OCI-LY1 (cell line): ENCODE measurements around the gene PHF10.

Experiments
- H2AFZ ChIP-seq: fragments of 200-600 bp; sonication (generic), shearing (Covaris generic); 2 replicates; pipeline ENCODE4 v1.6.0; 2014; ENCODE audit warnings: antibody characterized with exemption, mild to moderate bottlenecking, low read length
- H3F3A ChIP-seq: fragments of 200-600 bp; sonication (generic), shearing (Covaris generic); 2 replicates; pipeline ENCODE4 v1.6.0; 2014; ENCODE audit warnings: mild to moderate bottlenecking, antibody characterized with exemption, low read length, moderate library complexity; ENCODE audit not compliant: insufficient read depth
- H3K27ac ChIP-seq: fragments of 200-600 bp; sonication (generic); 2 replicates; pipeline ENCODE4 v1.5.1; 2014; ENCODE audit warnings: low read length, mixed run types, mild to moderate bottlenecking, low read depth; ENCODE audit not compliant: poor library complexity, severe bottlenecking
- H3K27me3 ChIP-seq: fragments of 200-600 bp; sonication (generic); 2 replicates; pipeline ENCODE4 v1.6.0; 2014; ENCODE audit warnings: antibody characterized with exemption, mild to moderate bottlenecking, low read length, moderate library complexity; ENCODE audit not compliant: insufficient read depth
- H3K36me3 ChIP-seq: fragments of 200-600 bp; sonication (generic); 2 replicates; pipeline ENCODE4 v1.6.1; 2014; ENCODE audit warnings: mild to moderate bottlenecking, antibody characterized with exemption, low read length, moderate library complexity, mixed read lengths; ENCODE audit not compliant: insufficient read depth
- H3K4me1 ChIP-seq: fragments of 200-600 bp; sonication (generic); 2 replicates; pipeline ENCODE4 v1.5.1; 2014; ENCODE audit warnings: mild to moderate bottlenecking, low read length, moderate library complexity; ENCODE audit not compliant: insufficient read depth, severe bottlenecking
- H3K4me2 ChIP-seq: fragments of 200-600 bp; sonication (generic), shearing (Covaris generic); 2 replicates; pipeline ENCODE4 v1.6.1; 2014; ENCODE audit warnings: low read length
- H3K4me3 ChIP-seq: fragments of 200-600 bp; sonication (generic); 2 replicates; pipeline ENCODE4 v1.5.1; 2014; ENCODE audit warnings: low read length, low read depth, mild to moderate bottlenecking, mixed read lengths; ENCODE audit not compliant: poor library complexity, severe bottlenecking
- H3K79me2 ChIP-seq: fragments of 200-600 bp; shearing (Covaris generic); 2 replicates; pipeline ENCODE4 v1.6.1; 2016; ENCODE audit warnings: mixed run types, low read length, mixed read lengths; ENCODE audit not compliant: insufficient read depth
- H3K9ac ChIP-seq: fragments of 200-600 bp; sonication (generic), shearing (Covaris generic); 2 replicates; pipeline ENCODE4 v1.6.1; 2014; ENCODE audit warnings: mild to moderate bottlenecking, low read length, mixed read lengths
- H3K9me2 ChIP-seq: fragments of 200-600 bp; sonication (generic), shearing (Covaris generic); 2 replicates; pipeline ENCODE4 v1.6.1; 2014; ENCODE audit warnings: low read depth, mild to moderate bottlenecking, low read length, mixed read lengths
- H3K9me3 ChIP-seq: fragments of 200-600 bp; shearing (Covaris generic); 2 replicates; pipeline ENCODE4 v1.6.1; 2014; ENCODE audit warnings: low read length, mixed read lengths
- H4K20me1 ChIP-seq: fragments of 200-600 bp; sonication (generic), shearing (Covaris generic); 2 replicates; pipeline ENCODE4 v1.6.0; 2016; ENCODE audit warnings: mild to moderate bottlenecking, low read length; ENCODE audit not compliant: insufficient read depth
- CTCF ChIP-seq: fragments of 200-600 bp; sonication (generic), shearing (Covaris generic); IDR thresholded peaks from 2 replicates; pipeline ENCODE4 v1.5.1; 2017; ENCODE audit warnings: mild to moderate bottlenecking, antibody characterized with exemption, low read length, moderate library complexity, mixed read lengths
- EZH2 ChIP-seq: fragments of 200-600 bp; sonication (generic), shearing (Covaris generic); IDR thresholded peaks from 2 replicates; pipeline ENCODE4 v1.8.0; 2017; ENCODE audit warnings: borderline replicate concordance, mixed run types, mild to moderate bottlenecking, antibody characterized with exemption, low read length, moderate library complexity, mixed read lengths

Gene PHF10

GRCh38 chr6:169763881-169764280 lies 39.6 kb upstream of the PHF10 start:
- no peaks in the 10 kb centered on the region for H3F3A ChIP-seq
- H3K9me3 ChIP-seq: no peaks in the 10 kb centered on the region
- no peaks in the 10 kb centered on the region for H4K20me1 ChIP-seq
- H3K36me3 ChIP-seq: peaks cover 78% of the 10 kb centered on the region
- no peak overlapping the region for H3K4me2 ChIP-seq
- H3K9me2 ChIP-seq: no peaks in the 10 kb centered on the region
- no peak overlapping the region for H3K27ac ChIP-seq
- H3K79me2 ChIP-seq: no peaks in the 10 kb centered on the region
- H3K4me3 ChIP-seq: no peak overlapping the region
- H3K4me1 ChIP-seq: no peaks in the 10 kb centered on the region
- no peak overlapping the region for H2AFZ ChIP-seq
- TF ChIP-seq EZH2 (no peak), CTCF (no peak)
- H3K27me3 ChIP-seq: no peaks in the 10 kb centered on the region
- no peak overlapping the region for H3K9ac ChIP-seq

- H3K27ac ChIP-seq: no peak overlapping the region
- H2AFZ ChIP-seq: no peak overlapping the region
- H3F3A ChIP-seq: no peaks in the 10 kb centered on the region
- no peaks in the 10 kb centered on the region for H3K9me2 ChIP-seq
- H3K4me1 ChIP-seq: no peaks in the 10 kb centered on the region
- H3K27me3 ChIP-seq: no peaks in the 10 kb centered on the region
- no peaks in the 10 kb centered on the region for H3K9me3 ChIP-seq
- no peaks in the 10 kb centered on the region for H3K79me2 ChIP-seq
- H3K9ac ChIP-seq: no peak overlapping the region
- H3K4me2 ChIP-seq: no peak overlapping the region
- no peaks in the 10 kb centered on the region for H4K20me1 ChIP-seq
- peaks cover 79% of the 10 kb centered on the region for H3K36me3 ChIP-seq
- H3K4me3 ChIP-seq: no peak overlapping the region
- TF ChIP-seq CTCF (no peak), EZH2 (no peak)
Measured at GRCh38 chr6:169763308-169763707, 39.0 kb upstream of the PHF10 start.

- Histone ChIP-seq H2AFZ (no peak overlapping the region), H3K4me3 (no peak overlapping the region), H3K9me3 (no peaks in the 10 kb centered on the region), H3K27ac (no peak overlapping the region), H3K79me2 (peaks cover 9% of the 10 kb centered on the region), H3K9me2 (no peaks in the 10 kb centered on the region), H3K4me1 (peaks cover 19% of the 10 kb centered on the region), H3F3A (no peaks in the 10 kb centered on the region), H3K9ac (no peak overlapping the region), H3K27me3 (no peaks in the 10 kb centered on the region), H3K36me3 (peaks cover 38% of the 10 kb centered on the region), H3K4me2 (no peak overlapping the region), H4K20me1 (no peaks in the 10 kb centered on the region)
- TF ChIP-seq EZH2 (no peak), CTCF (no peak)
Measured at GRCh38 chr6:169755162-169755561, 30.9 kb upstream of the PHF10 start.
